AG08396 (cell line): ENCODE results near the gene HNF1B.
A peak's percentile ranks its signal among the peaks of the same experiment; 100 is the strongest.
"Not testable (repeated sequence)": the region's sequence is repeated elsewhere in the genome, so short reads cannot be mapped to it uniquely, and the experiment has no call there.

Source experiments
- DNase-seq: peaks from one replicate; pipeline ENCODE4 v3.0.0; 2012; ENCODE audit warnings: low spot score, mixed read lengths

HNF1B gene

GRCh38 chr17:37702598-37702997, 42.3 kb downstream of the HNF1B start:
- peak; percentile 57 for DNase-seq

DNA sequence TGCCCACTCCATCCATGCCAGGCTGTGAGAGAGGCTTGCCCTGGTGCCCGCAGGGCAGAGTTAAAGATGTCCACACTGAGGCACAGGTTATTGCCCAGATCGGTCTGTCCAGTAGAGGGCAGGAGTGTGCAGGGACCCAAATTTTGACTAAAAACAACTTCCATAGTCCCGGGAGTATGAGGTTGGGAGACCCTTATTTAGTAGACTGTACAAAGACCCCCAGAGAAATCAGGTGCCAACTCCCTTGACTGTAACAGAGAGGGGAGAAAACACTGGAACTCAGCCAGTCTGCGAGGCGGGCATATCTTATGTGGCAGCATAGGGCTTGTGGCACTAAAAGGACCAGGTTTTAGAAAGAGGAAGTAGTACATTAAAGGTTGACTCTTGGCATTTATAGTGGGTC, 43.4 kb downstream of the HNF1B start:
- peak; percentile 22 for DNase-seq

DNA sequence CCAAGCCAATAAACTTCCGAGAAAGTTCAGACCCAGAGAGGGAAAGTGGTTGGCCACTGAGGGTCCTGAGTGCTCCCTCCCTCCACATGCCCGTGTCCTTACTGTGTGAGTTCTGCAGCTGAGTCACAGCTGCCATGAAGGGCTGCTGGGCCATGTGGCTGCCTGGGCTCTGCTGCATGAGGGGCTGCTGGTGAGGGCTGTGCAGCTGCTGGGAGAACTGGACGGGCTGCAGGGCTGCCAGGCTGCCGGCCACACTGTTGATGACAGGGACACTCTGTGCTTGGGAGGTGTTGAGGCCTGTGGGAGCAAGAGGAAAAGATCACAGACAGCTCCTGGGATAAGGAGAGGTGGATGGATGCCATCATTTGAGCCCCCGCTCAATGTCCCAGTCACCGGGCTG, 44.0 kb downstream of the HNF1B start:
- no peak for DNase-seq

GRCh38 chr17:37699285-37699973, 45.4 kb downstream of the HNF1B start:
- peak; percentile 24 for DNase-seq

DNA sequence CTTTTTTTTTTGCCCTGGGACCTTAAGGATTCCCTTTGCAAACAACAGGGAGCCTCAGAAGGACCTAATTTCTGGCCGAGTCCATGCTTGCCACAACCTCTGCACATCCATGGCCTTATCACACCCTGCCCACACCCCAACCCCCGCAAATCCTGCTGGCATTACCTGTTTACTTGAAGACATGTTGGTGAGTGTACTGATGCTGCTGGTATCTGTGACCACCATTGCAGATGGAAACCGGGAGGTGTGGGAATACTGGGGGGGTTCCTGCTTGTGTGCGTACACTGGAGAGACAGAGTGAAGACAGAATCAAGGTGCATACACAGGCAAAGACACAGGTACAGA, 46.0 kb downstream of the HNF1B start:
- DNase-seq: no peak

DNA sequence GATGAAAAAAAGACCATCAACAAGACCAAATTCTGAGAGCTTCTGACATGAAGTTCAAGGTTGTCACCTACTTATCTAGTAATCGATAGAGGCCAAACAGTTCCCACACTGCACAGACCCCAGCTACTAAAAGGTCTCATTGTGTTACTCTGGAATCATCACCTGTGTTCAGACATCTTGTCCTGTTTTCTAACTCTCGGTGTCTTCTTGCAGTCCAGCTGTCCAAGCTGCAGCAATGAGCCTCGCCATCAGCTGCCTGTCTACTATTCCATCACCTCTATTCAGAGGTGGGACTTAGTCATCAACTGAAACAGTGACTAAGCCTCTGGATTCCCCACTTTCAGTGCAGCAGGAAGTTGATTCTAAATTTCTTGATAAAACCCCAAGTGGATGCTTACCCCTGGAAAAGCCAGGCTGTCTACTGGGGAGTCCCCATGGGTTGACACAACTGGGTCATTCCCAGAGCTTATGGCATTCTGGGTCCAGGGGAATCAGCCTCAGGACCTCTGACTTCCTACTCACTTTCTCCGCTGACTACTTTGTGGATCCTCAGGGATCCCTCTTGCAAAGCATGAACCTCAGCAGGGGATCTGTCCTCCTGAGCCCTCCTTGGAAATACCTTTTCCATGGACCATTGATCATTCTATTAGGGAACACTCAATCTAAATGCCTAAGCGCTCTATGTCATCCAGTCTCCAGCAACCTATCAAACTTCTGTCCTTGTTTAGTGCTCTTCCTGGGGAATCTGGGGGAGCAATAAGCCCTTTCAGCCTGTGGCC, 46.5 kb downstream of the HNF1B start:
- DNase-seq: peak; percentile 20

DNA sequence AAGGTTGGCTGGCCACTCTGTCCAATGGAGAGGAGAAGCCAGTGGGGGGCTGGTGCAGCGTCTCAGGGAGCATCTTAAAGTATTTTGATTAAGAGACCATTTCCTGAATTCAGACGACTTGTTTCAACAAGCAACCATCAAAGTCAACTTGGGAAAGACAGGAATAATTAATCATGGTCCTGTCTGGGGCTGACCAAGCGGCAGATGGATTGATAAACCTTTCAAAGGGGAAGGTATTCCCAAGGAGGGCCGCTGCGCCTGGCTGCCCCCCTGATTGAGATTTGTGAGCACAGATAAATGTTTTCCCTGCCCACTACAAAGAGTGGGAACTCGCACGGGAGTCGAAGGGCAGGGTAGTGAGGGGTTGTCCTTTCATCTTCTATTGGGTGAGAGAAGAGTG, 47.5 kb downstream of the HNF1B start:
- no peak for DNase-seq

DNA sequence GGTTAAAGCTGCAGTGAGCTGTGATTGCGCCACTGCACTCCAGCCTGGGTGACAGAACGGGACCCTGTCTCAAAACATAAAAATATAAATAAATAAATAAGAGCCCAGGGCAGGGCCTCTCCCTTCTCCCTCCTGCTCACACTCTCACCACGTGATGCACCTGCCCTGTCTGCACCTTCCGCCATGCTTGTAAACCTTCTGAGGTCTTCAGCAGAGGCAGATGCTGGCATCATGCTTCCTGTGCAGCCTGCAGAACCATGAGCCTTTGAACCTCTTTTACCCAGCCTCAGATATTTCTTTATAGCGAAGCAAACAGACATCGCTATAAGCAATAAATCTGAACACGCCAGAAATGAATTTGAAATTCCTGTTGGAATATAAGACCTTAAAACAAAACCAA, 48.5 kb downstream of the HNF1B start:
- DNase-seq: no peak

DNA sequence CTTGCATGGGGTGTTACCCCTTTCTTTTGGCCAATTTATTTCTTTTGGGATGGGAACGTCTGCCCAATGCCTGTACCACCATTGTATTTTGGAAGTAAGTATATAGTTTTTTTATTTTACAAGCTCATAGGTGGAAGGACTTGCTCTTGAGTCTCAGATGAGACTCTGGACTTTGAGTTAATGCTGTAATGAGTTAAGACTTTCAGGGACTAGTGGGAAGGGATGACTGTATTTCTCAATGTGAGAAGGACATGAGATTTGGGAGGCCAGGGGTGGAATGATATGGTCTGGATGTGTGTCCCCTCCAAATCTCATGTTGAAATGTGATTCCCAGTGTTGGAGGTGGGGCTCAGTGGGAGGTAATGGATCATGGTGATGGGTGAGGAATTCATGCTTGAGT, 49.1 kb downstream of the HNF1B start:
- DNase-seq: no peak

- DNase-seq: no peak
These were observed 50.1 kb downstream of the HNF1B start for GRCh38 chr17:37694734-37695133.

DNA sequence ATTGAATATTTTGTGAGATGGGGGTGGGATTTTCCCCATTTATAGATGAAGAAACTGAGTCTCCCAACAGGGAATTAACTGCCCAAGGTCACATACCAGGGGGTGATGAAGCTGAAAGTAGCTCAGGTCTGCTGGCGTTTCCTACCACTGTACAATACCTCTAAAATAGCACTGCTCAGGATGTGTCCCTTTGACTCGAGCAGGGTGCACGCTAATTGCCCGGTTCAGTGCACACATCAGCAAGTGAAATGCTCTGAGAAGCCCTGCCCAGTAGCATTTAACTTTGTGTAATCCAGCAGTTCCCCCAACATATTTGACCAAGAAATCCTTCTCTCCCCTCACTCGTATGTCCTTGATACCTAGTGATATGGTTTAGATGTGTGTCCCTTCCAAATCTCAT, 51.5 kb downstream of the HNF1B start:
- no peak for DNase-seq

GRCh38 chr17:37691807-37692206, 53.1 kb downstream of the HNF1B start:
- no peak for DNase-seq

GRCh38 chr17:37689317-37689716, 55.5 kb downstream of the HNF1B start:
- no peak for DNase-seq

- DNase-seq: no peak
These were observed 61.3 kb downstream of the HNF1B start for GRCh38 chr17:37683454-37683984.

DNA sequence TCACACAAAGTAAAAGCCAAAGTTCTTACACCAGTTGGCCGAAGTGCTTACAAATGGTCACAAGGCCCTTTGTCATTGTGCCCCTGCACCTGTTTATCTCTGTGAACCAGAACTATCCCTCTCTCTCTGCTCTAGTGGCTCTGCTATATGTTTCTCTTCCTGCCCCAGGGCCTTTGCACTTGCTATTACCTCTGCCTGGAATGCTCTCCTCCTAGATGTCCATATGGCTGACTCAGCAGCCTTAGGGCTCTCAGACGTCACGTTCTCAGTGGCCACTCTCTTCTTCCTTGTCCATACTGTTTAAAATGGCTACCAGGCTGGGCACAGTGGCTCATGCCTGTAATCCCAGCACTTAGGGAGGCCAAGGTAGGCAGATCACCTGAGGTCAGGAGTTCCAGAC, 62.9 kb downstream of the HNF1B start:
- no peak for DNase-seq

DNA sequence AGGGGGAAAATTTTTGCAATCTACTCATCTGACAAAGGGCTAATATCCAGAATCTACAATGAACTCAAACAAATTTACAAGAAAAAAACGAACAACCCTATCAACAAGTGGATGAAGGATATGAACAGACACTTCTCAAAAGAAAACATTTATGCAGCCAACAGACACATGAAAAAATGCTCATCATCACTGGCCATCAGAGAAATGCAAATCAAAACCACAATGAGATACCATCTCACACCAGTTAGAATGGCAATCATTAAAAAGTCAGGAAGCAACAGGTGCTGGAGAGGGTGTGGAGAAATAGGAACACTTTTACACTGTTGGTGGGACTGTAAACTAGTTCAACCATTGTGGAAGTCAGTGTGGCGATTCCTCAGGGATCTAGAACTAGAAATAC, 64.9 kb downstream of the HNF1B start:
- not testable (repeated sequence) for DNase-seq

GRCh38 chr17:37678036-37678435, 66.8 kb downstream of the HNF1B start:
- no peak for DNase-seq

DNA sequence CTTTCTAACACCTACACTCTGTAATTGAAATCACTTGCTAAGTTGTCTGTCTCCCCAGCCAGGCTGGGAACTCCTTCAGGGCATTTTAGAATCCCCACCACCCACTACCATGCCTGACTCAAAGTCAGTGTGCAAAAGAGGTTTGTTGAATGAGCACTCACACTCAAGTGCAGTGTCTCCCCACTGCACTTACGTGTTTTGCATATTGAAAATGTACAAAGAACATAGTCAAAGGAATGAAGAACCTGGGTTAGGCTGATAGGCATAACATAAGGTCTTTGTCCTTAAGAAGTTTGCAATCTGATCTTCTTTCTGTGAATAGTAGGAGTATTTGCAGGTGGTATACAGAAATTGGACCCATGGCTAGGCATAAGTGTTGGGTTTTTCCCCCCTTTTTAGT, 67.8 kb downstream of the HNF1B start:
- DNase-seq: no peak

DNA sequence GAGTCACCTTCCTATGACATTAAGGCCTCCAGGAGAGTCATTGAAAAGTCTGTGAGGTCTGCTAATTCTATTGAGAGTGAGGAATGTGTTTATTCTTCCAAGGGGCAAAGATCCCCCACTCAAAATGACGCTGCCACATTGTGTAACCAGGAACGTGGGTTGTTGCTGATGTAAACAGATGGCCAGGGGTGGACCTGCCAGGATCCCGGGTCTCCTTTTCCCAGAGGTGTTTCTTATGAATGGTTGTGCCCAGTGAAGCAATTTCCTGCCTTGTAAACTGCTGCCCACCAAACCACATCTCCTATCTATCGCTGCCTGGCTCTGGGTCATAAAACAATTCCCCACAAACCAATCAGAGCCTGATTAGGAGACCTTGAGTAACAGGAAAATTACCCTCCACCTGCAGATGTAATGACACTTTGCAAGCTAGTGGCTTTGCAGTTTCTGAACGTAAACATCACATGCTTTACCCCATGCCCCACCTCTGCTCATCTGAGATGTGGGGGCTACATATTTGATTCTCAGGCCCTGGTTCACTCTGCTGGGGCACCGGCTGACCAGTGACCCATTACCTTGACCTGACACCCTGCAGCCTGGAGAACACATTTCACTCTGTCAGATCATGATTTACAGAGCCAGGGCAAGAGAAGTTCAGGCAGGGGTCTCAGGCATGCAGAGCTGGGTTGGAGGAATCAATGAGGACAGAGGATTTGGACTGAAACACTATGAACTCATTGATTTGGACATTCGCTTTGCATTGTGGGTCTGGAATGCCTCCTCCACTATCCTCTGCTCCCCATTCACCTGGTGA, 68.5 kb downstream of the HNF1B start:
- no peak for DNase-seq

DNA sequence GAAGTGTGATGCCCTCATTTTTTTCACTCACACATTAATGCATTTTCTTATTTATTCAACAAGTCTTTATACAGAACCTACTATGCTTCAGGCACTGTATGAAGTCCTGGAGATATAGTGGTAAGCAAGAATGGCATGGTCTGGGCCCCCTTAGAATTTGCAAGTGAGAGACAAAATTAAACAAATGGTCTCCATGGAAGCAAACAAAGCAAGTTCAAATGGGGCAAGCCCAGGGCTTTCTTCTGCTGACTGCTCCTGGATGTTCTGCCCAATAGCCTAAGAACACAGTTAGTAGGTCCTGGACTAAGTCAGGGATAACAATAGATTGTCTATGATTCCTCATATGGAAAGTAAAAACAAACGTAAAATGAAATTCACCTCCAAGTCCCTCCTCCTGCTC, 70.3 kb downstream of the HNF1B start:
- no peak for DNase-seq

- DNase-seq: no peak
These were observed 71.5 kb downstream of the HNF1B start for GRCh38 chr17:37673386-37673785.

DNA sequence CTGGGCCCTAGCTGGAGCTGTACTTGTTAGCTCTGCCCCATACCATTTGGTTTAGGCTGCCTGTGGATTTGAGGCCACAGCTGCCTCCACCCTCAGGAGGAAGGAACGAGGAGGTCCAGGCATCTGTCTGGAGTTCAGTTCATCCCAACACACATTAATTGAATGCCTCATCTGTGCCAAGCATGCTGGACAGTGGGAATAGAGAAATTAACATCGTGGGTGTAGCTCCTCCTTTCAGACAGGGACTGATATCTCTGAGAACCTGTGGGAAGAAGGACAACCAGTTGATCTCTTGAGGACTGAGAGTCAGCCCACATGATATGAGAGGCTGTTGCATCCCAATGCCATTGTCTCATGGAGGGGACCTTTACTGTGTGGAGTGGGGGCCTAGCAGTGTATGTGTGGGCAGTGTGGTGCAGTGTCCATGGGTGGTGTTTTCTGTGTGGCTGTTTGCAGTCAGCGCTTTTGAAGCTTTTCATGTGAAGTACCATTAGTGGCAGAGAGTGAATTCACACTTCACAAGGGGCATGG, 72.2 kb downstream of the HNF1B start:
- no peak for DNase-seq
